NCI-H2081 (cell line): ENCODE results near the gene TAMM41.
"Not testable (repeated sequence)": the region's sequence is repeated elsewhere in the genome, so short reads cannot be mapped to it uniquely, and the experiment has no call there.

ENCODE experiments used
- DNase-seq, 2 experiments: peaks; one replicate each; lab custom pipeline; 2025; lab: John Stamatoyannopoulos, UW

Gene TAMM41

GRCh38 chr3:11814663-11815062, 32.0 kb downstream of the TAMM41 start:
- DNase-seq, result no peak

- no peak for DNase-seq
Measured at GRCh38 chr3:11810276-11810675, 36.4 kb downstream of the TAMM41 start.

- no peak for DNase-seq
Measured at GRCh38 chr3:11808231-11808630, 38.5 kb downstream of the TAMM41 start.

- no peak for DNase-seq
Measured at GRCh38 chr3:11807686-11808085, 39.0 kb downstream of the TAMM41 start.

GRCh38 chr3:11805716-11806115, 41.0 kb downstream of the TAMM41 start:
- no peak for DNase-seq

GRCh38 chr3:11803977-11804892, 42.5 kb downstream of the TAMM41 start:
- DNase-seq, result peak; percentile 30 to 35

GRCh38 chr3:11799791-11800190, 46.9 kb downstream of the TAMM41 start:
- DNase-seq, result no peak

- DNase-seq, result no peak
Measured at GRCh38 chr3:11794927-11795326, 51.8 kb downstream of the TAMM41 start.

- DNase-seq, result no peak
Measured at GRCh38 chr3:11791339-11792200, 55.1 kb downstream of the TAMM41 start.

- no peak for DNase-seq
Measured at GRCh38 chr3:11789412-11789811, 57.3 kb downstream of the TAMM41 start.

- DNase-seq, result no peak
Measured at GRCh38 chr3:11784971-11785377, 61.7 kb downstream of the TAMM41 start.

- DNase-seq, result no peak
Measured at GRCh38 chr3:11780341-11780740, 66.3 kb downstream of the TAMM41 start.

GRCh38 chr3:11779626-11780025, 67.1 kb downstream of the TAMM41 start:
- no peak for DNase-seq

- DNase-seq, result no peak
Measured at GRCh38 chr3:11778248-11778647, 68.4 kb downstream of the TAMM41 start.

GRCh38 chr3:11776346-11776745, 70.3 kb downstream of the TAMM41 start:
- DNase-seq, result no peak

GRCh38 chr3:11775493-11775892, 71.2 kb downstream of the TAMM41 start:
- DNase-seq, result no peak

- DNase-seq, result no peak
Measured at GRCh38 chr3:11774296-11774877, 72.3 kb downstream of the TAMM41 start.

GRCh38 chr3:11771931-11772330, 74.8 kb downstream of the TAMM41 start:
- DNase-seq, result not testable (repeated sequence)

- peak; percentile 26 to 67 for DNase-seq
Measured at GRCh38 chr3:11770477-11771391, 76.0 kb downstream of the TAMM41 start.

- no peak for DNase-seq
Measured at GRCh38 chr3:11769704-11770476, 76.8 kb downstream of the TAMM41 start.

GRCh38 chr3:11768604-11769003, 78.1 kb downstream of the TAMM41 start:
- no peak for DNase-seq
